NT2/D1 (cell line): ENCODE data around the gene LUZP4.

Experiments
- DNase-seq: peaks from one replicate; pipeline ENCODE4 v3.0.0-alpha.2; 2011; ENCODE audit warnings: low read depth, low spot score
- H3K27me3 ChIP-seq: 2 replicates; pipeline ENCODE4 v1.6.0; 2011; ENCODE audit warnings: mild to moderate bottlenecking; ENCODE audit not compliant: insufficient read length, insufficient read depth
- H3K36me3 ChIP-seq: 2 replicates; pipeline ENCODE4 v1.6.1; 2011; ENCODE audit warnings: mild to moderate bottlenecking, low read length, mixed read lengths; ENCODE audit not compliant: insufficient read depth, insufficient read length
- H3K4me1 ChIP-seq: 2 replicates; pipeline ENCODE4 v1.5.1; 2011; ENCODE audit not compliant: insufficient read depth, insufficient read length
- H3K4me3 ChIP-seq: 2 replicates; pipeline ENCODE4 v1.5.1; 2011; ENCODE audit warnings: low read depth; ENCODE audit not compliant: insufficient read length
- H3K9ac ChIP-seq: 2 replicates; pipeline ENCODE4 v1.6.0; 2011; ENCODE audit warnings: low read depth; ENCODE audit not compliant: insufficient read length
- H3K9me3 ChIP-seq: 2 replicates; pipeline ENCODE4 v1.5.1; 2011; ENCODE audit warnings: mild to moderate bottlenecking, low read length; ENCODE audit not compliant: insufficient read depth
- SUZ12 ChIP-seq: IDR thresholded peaks from 2 replicates; pipeline ENCODE4 v1.6.1; 2011; ENCODE audit not compliant: insufficient read length, insufficient read depth; ENCODE audit errors: extremely low read depth
- YY1 ChIP-seq: IDR thresholded peaks from 2 replicates; pipeline ENCODE4 v1.6.1; 2011; ENCODE audit not compliant: insufficient read length, insufficient read depth
- ZNF274 ChIP-seq: IDR thresholded peaks from 2 replicates; pipeline ENCODE4 v1.6.1; 2011; ENCODE audit warnings: mild to moderate bottlenecking, low read depth, low read length

LUZP4 gene

GRCh38 chrX:115289465-115289864, at the start of gene LUZP4:
TSS of gene LUZP4 (plus strand) at chrX:115289715. CDS start at chrX:115289760, 45 bp downstream.
- no peak for DNase-seq
- Histone ChIP-seq H3K36me3 (no peaks in the 10 kb centered on the region), H3K4me3 (no peak within 1 kb of the TSS), H3K4me1 (no peaks in the 10 kb centered on the region), H3K9ac (no peak within 1 kb of the TSS), H3K27me3 (no peaks in the 10 kb centered on the region), H3K9me3 (no peaks in the 10 kb centered on the region)
- TF ChIP-seq SUZ12 (no peak), YY1 (no peak), ZNF274 (no peak)

GRCh38 chrX:115251458-115252233, 37.9 kb upstream of the LUZP4 start:
- Histone ChIP-seq H3K27me3 (no peaks in the 10 kb centered on the region), H3K4me1 (no peaks in the 10 kb centered on the region), H3K4me3 (no peak overlapping the region), H3K36me3 (no peaks in the 10 kb centered on the region), H3K9me3 (no peaks in the 10 kb centered on the region), H3K9ac (no peak overlapping the region)
- TF ChIP-seq ZNF274, result no peak
- no peak for DNase-seq

- no peak for DNase-seq
- TF ChIP-seq ZNF274 (no peak), YY1 (no peak), SUZ12 (no peak)
- Histone ChIP-seq H3K27me3 (no peaks in the 10 kb centered on the region), H3K9me3 (no peaks in the 10 kb centered on the region), H3K9ac (no peak overlapping the region), H3K4me3 (no peak overlapping the region), H3K4me1 (no peaks in the 10 kb centered on the region), H3K36me3 (no peaks in the 10 kb centered on the region)
Measured at GRCh38 chrX:115255003-115255402, 34.5 kb upstream of the LUZP4 start.

- no peaks in the 10 kb centered on the region for H3K4me1 ChIP-seq
- H3K9me3 ChIP-seq, result no peaks in the 10 kb centered on the region
- H3K27me3 ChIP-seq, result no peaks in the 10 kb centered on the region
- no peak overlapping the region for H3K9ac ChIP-seq
- DNase-seq, result no peak
- TF ChIP-seq YY1, result no peak
- H3K36me3 ChIP-seq, result no peaks in the 10 kb centered on the region
- no peak overlapping the region for H3K4me3 ChIP-seq
Measured at GRCh38 chrX:115257711-115258110, 31.8 kb upstream of the LUZP4 start.

GRCh38 chrX:115259238-115259875, 30.2 kb upstream of the LUZP4 start:
- Histone ChIP-seq H3K36me3 (no peaks in the 10 kb centered on the region), H3K4me1 (no peaks in the 10 kb centered on the region), H3K9me3 (no peaks in the 10 kb centered on the region), H3K9ac (no peak overlapping the region), H3K27me3 (no peaks in the 10 kb centered on the region), H3K4me3 (no peak overlapping the region)
- DNase-seq, result no peak
- TF ChIP-seq ZNF274, result no peak
- TF ChIP-seq SUZ12, result no peak
- TF ChIP-seq YY1, result no peak

- H3K36me3 ChIP-seq, result no peaks in the 10 kb centered on the region
- no peaks in the 10 kb centered on the region for H3K9me3 ChIP-seq
- no peaks in the 10 kb centered on the region for H3K27me3 ChIP-seq
- no peak overlapping the region for H3K4me3 ChIP-seq
- TF ChIP-seq SUZ12 (no peak), ZNF274 (no peak), YY1 (no peak)
- H3K9ac ChIP-seq, result no peak overlapping the region
- no peaks in the 10 kb centered on the region for H3K4me1 ChIP-seq
- no peak for DNase-seq
Measured at GRCh38 chrX:115260330-115260729, 29.2 kb upstream of the LUZP4 start.

- H3K27me3 ChIP-seq, result no peaks in the 10 kb centered on the region
- H3K4me1 ChIP-seq, result no peaks in the 10 kb centered on the region
- no peaks in the 10 kb centered on the region for H3K36me3 ChIP-seq
- no peaks in the 10 kb centered on the region for H3K9me3 ChIP-seq
- no peak for DNase-seq
- H3K4me3 ChIP-seq, result no peak overlapping the region
- H3K9ac ChIP-seq, result no peak overlapping the region
- TF ChIP-seq SUZ12 (no peak), ZNF274 (no peak), YY1 (no peak)
Measured at GRCh38 chrX:115261148-115261547, 28.4 kb upstream of the LUZP4 start.
